ENCODE measurements around the gene PTPN1. TPM values are rescaled to one million over a fixed set of nuclear protein-coding genes. Genes with fewer than 3 reads are reported as not detected.

PTPN1 gene
- total and polyA plus RNA-seq, 2 experiments from 2014 or later = 16.9 to 26.4 TPM

GRCh38 chr20:50625986-50626677, 115.9 kb downstream of the PTPN1 start:
- Histone ChIP-seq H3K4me2 (peak overlapping the region; percentile 22; the same call in 1 of the 2 replicates), H3F3A (replicated peaks; ENCODE audit: low read depth) (no peaks in the 10 kb centered on the region), H3K9me2 (ENCODE audit: insufficient read depth) (no peaks in the 10 kb centered on the region), H3K36me3 (ENCODE audit: insufficient read depth) (no peaks in the 10 kb centered on the region), H3K27me3 (ENCODE audit: insufficient read depth) (no peaks in the 10 kb centered on the region), H3K4me1 (ENCODE audit: insufficient read depth) (peaks cover 5% of the 10 kb centered on the region; the same call in 1 of the 2 replicates), H4K20me1 (replicated peaks; ENCODE audit: insufficient read depth) (no peaks in the 10 kb centered on the region), H3K79me2 (replicated peaks; ENCODE audit: insufficient read depth) (no peaks in the 10 kb centered on the region), H2AFZ (no peak overlapping the region), H3K27ac (ENCODE audit: low read depth) (0 out of 2 replicates have a peak overlapping the region, but pooled peaks have one; percentile 50), H3K4me3 (no peak overlapping the region)
- DNase-seq (ENCODE audit: low spot score) = peak; percentile 95
- Mint-ChIP-seq H3K36me3 (ENCODE audit: low read depth) (no peaks in the 10 kb centered on the region), H3K9me3 (peaks cover 8% of the 10 kb centered on the region; the same call in 2 of the 3 replicates), H3K27ac (no peak overlapping the region), H3K4me3 (no peak overlapping the region), H3K27me3 (ENCODE audit: insufficient read depth, low read depth, poor library complexity) (peaks cover 9% of the 10 kb centered on the region), H3K4me1 (peaks cover 16% of the 10 kb centered on the region)
- TF ChIP-seq JUNB (IDR thresholded peaks at IDR 0.05; ENCODE audit: unreplicated experiment) = no peak
- no peak for TF ChIP-seq CREB1 (CRISPR knock-in tag; IDR thresholded peaks at IDR 0.05; ENCODE audit: low read depth)
- peak; percentile 75 to 97 for TF ChIP-seq CTCF (conservative IDR thresholded peaks at IDR 0.05; ENCODE audit: low read depth in 2 of 2)
- peak; percentile 92 for ATAC-seq

- no peak overlapping the region for H3K27ac ChIP-seq (ENCODE audit: low read depth)
- H3K27ac Mint-ChIP-seq = no peak overlapping the region
- no peaks in the 10 kb centered on the region for H3K27me3 ChIP-seq (ENCODE audit: insufficient read depth)
- H3F3A ChIP-seq (replicated peaks; ENCODE audit: low read depth) = no peaks in the 10 kb centered on the region
- H3K27me3 Mint-ChIP-seq (ENCODE audit: insufficient read depth, low read depth, poor library complexity) = peaks cover 11% of the 10 kb centered on the region
- H3K4me1 ChIP-seq (ENCODE audit: insufficient read depth) = peaks cover 5% of the 10 kb centered on the region; the same call in 1 of the 2 replicates
- no peak overlapping the region for H3K4me2 ChIP-seq
- no peaks in the 10 kb centered on the region for H3K9me2 ChIP-seq (ENCODE audit: insufficient read depth)
- no peaks in the 10 kb centered on the region for H3K79me2 ChIP-seq (replicated peaks; ENCODE audit: insufficient read depth)
- 0 out of 2 replicates have a peak overlapping the region, but pooled peaks have one; percentile 43 for H2AFZ ChIP-seq
- ATAC-seq (no peak), DNase-seq (ENCODE audit: low spot score) (no peak)
- no peaks in the 10 kb centered on the region for H3K36me3 ChIP-seq (ENCODE audit: insufficient read depth)
- no peak overlapping the region for H3K4me3 Mint-ChIP-seq
- no peaks in the 10 kb centered on the region for H3K9me3 Mint-ChIP-seq
- no peaks in the 10 kb centered on the region for H3K36me3 Mint-ChIP-seq (ENCODE audit: low read depth)
- no peak overlapping the region for H3K4me3 ChIP-seq
- H4K20me1 ChIP-seq (replicated peaks; ENCODE audit: insufficient read depth) = no peaks in the 10 kb centered on the region
- H3K4me1 Mint-ChIP-seq = peaks cover 16% of the 10 kb centered on the region
- no peak for TF ChIP-seq EZH2phosphoT487 (IDR thresholded peaks at IDR 0.05; ENCODE audit: unreplicated experiment)
- no peak for TF ChIP-seq POLR2AphosphoS5 (IDR thresholded peaks at IDR 0.05; ENCODE audit: low read depth)
- TF ChIP-seq EZH2 (IDR thresholded peaks at IDR 0.05; ENCODE audit: low read depth, unreplicated experiment) = no peak
- TF ChIP-seq ZNF114 (CRISPR knock-in tag; IDR thresholded peaks at IDR 0.05) = no peak
- TF ChIP-seq JUNB (IDR thresholded peaks at IDR 0.05; ENCODE audit: unreplicated experiment) = no peak
- TF ChIP-seq, protein P1, sequence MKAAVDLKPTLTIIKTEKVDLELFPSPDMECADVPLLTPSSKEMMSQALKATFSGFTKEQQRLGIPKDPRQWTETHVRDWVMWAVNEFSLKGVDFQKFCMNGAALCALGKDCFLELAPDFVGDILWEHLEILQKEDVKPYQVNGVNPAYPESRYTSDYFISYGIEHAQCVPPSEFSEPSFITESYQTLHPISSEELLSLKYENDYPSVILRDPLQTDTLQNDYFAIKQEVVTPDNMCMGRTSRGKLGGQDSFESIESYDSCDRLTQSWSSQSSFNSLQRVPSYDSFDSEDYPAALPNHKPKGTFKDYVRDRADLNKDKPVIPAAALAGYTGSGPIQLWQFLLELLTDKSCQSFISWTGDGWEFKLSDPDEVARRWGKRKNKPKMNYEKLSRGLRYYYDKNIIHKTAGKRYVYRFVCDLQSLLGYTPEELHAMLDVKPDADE (IDR thresholded peaks at IDR 0.05) = no peak
- no peak for TF ChIP-seq STAT1 (IDR thresholded peaks at IDR 0.05; ENCODE audit: unreplicated experiment)
- TF ChIP-seq ZNF331 (CRISPR knock-in tag; IDR thresholded peaks at IDR 0.05; ENCODE audit: low read depth) = no peak
- no peak for TF ChIP-seq NANOG (IDR thresholded peaks at IDR 0.05; ENCODE audit: borderline replicate concordance)
- TF ChIP-seq CTCF (conservative IDR thresholded peaks at IDR 0.05; ENCODE audit: low read depth in 2 of 2) = no peak
- no peak for TF ChIP-seq REST (IDR thresholded peaks at IDR 0.05; ENCODE audit: unreplicated experiment)
- TF ChIP-seq CREB1 (CRISPR knock-in tag; IDR thresholded peaks at IDR 0.05; ENCODE audit: low read depth) = no peak
Observed at GRCh38 chr20:50627747-50628146, 117.6 kb downstream of the PTPN1 start.

All from GM23338 (cell line).